HepG2 (cell line): ENCODE data around the gene KL.

ENCODE experiments used
- MIXL1 ChIP-seq: IDR thresholded peaks from 2 replicates; pipeline ENCODE4 v1.6.1; 2016
- TF ChIP-seq, protein P1 (sequence below): sonication (generic); formaldehyde crosslinking; IDR thresholded peaks from 2 replicates; pipeline ENCODE4 v1.4.0; 2020; ENCODE audit warnings: mild to moderate bottlenecking, missing genetic modification reagents

DNA sequence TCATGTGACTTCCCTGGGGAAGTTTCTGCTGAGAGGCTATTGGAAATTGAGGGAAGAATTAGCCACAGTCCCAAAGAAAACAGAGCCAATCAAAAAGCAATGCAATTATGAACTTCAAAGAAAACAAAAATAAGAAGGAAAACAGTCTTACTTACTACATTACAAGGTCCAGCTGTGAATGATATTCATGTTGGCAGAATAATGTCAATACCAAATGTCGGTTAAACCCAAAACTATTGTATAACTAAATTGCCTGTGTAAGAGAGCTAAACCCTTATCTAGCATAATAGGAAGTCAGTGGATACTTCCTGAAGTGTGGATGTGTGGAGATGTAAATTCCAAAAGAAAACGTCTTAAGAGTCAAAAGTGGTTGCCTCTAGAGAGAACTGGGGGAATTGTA lies 12.4 kb downstream of the KL start:
- TF ChIP-seq MIXL1 (CRISPR knock-in tag), result no peak
- TF ChIP-seq, protein P1, sequence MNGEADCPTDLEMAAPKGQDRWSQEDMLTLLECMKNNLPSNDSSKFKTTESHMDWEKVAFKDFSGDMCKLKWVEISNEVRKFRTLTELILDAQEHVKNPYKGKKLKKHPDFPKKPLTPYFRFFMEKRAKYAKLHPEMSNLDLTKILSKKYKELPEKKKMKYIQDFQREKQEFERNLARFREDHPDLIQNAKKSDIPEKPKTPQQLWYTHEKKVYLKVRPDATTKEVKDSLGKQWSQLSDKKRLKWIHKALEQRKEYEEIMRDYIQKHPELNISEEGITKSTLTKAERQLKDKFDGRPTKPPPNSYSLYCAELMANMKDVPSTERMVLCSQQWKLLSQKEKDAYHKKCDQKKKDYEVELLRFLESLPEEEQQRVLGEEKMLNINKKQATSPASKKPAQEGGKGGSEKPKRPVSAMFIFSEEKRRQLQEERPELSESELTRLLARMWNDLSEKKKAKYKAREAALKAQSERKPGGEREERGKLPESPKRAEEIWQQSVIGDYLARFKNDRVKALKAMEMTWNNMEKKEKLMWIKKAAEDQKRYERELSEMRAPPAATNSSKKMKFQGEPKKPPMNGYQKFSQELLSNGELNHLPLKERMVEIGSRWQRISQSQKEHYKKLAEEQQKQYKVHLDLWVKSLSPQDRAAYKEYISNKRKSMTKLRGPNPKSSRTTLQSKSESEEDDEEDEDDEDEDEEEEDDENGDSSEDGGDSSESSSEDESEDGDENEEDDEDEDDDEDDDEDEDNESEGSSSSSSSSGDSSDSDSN (CRISPR knock-in tag), result no peak
